Activated naive CD8-positive, alpha-beta T cell treated with anti-CD3 and anti-CD28 coated beads, Interleukin-2, amount 50 U/mL, for 16 hours (primary cell): ENCODE data around the gene DDX43.
"Not testable (repeated sequence)": the region's sequence is repeated elsewhere in the genome, so short reads cannot be mapped to it uniquely, and the experiment has no call there.

ENCODE experiments used
- DNase-seq: peaks from one replicate; pipeline ENCODE4 v3.0.0-alpha.2; 2020; ENCODE audit warnings: low read depth, low spot score

The DDX43 gene

GRCh38 chr6:73388800-73389512 is 5.7 kb upstream of the DDX43 start:
- no peak for DNase-seq

GRCh38 chr6:73389854-73390253 is 4.8 kb upstream of the DDX43 start:
- DNase-seq = no peak

DNA sequence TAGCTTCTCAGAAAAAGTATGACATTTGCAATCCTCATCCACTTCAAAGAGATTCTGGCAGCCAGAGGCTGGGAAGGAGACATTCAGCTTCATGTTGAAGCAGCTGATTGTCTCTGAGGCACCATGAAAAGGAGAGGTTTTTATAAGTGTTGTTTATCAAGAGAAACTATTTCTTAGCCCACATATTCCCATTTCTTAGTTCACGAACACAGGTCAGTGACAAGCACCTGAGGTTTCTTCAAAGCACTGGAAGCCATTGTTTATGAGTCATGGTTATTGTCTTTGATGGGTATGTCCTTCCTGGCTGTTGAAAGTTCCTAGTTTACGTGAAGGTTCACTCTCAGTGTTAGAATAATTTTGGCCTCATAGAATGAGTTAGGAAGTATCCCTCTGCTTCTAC is 3.0 kb upstream of the DDX43 start:
- no peak for DNase-seq

DNA sequence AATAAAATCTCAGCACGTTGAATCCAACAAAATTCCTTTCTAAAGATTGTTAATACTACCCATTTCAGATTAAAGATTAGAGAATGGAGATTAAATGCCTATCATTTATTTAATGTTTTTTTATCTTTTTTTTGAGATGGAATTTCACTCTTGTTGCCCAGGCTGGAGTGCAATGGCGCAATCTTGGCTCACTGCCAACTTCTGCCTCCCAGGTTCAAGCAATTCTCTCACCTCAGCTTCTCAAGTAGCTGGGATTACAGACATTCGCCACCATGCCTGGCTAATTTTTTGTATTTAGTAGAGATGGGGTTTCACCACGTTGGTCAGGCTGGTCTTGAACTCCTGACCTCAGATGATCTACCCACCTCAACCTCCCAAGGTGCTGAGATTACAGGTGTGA is 2.4 kb upstream of the DDX43 start:
- DNase-seq = not testable (repeated sequence)

DNA sequence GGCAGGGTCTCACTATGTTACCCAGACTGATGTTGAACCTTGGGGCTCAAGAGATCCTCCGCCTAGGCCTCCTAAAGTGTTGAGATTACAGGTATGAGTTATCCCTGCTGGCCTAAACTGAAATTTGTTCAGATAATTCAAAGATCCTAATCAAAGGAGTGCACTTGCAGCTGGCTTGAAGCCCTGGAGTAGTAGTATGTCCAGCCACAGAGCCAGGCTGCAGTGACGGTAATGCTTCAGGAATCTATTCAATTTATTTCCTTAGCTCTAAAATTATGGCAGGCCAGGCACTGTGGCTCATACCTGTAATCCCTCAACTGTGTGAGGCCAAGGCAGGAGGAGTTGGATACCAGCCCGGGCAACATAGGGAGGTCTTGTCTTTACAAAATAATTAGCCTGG is 1.4 kb upstream of the DDX43 start:
- DNase-seq = no peak

- no peak for DNase-seq
Observed at GRCh38 chr6:73395875-73396274, 1.2 kb downstream of the DDX43 start.

DNA sequence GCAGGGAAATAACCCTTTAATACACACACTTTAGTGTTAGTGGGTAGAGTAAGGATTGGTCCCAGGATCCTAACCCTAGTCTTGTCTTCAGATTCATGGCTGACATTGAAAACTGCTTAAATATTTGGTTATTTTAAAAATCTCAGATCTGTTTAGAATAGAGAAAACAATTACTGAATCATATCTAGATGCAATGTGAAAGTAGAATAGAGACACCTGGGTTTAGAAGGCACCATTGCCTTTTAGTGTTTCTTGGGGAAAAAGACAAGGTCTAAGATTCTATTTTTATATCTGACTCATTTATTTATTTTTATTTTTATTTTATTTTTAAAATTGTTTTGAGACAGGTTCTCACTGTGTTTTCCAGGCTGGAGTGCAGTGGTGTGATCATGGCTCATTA is 6.0 kb downstream of the DDX43 start:
- no peak for DNase-seq

DNA sequence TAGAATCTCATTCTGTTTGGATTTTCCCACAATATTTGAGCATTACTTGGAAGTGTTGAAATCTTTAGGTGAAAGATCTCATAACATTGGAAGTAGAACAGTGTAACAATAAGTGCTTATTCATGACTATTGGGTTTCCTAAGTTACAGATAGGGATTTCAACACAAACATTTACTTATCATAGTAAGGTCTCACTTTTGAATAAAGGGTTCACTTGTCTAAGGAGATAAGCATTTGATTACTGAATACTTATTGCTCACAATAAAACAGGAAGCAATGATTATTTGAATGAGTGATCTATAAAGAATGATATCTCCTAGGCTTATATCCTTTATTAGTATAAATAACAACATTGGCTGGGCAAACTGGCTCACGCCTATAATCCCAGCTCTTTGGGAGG is 14.8 kb downstream of the DDX43 start:
- no peak for DNase-seq

DNA sequence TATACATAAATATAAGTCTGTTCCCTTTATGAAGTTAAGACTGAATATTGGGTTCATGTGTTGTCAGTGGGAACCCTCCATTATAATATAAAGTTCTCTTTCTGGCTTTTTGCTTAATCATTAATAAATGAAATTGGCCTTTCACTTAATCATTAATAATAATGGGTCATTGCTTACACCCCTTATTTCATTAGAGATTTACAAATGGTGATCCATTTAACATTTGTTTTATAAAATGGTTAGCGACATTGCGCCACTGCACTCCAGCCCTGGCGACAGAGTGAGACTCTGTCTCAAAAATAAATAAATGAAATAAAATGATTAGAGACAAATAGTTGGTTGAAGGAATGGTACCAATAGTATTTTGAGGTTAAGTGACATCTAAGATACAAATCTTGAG is 18.5 kb downstream of the DDX43 start:
- DNase-seq = no peak

DNA sequence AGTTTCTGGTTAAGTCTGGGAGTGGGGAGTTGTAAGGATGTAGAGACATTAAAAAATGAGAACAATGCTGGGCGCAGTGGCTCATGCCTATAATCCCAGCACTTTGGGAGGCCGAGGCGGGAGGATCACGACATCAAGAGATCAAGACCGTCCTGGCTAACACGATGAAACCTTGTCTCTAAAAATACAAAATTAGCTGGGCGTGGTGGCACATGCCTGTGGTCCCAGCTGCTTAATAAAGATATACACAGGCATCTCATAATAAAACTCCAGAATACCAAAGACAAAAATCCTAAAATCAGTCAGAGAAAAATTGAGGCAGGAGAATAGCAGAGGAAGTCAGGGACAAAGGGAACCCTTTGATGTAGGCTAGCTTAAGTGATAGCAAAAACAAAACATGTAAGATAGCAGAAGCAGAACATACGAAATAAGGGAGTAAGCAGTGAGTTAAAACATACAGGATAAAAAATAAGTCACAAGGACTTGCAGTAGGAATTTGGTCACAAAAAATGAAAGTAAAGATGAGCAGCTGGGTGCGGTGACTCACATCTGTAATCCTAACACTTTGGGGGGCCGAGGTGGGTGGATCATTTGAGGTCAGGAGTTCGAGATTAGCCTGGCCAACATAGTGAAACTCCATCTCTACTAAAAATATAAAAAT is 23.6 kb downstream of the DDX43 start:
- DNase-seq = no peak

DNA sequence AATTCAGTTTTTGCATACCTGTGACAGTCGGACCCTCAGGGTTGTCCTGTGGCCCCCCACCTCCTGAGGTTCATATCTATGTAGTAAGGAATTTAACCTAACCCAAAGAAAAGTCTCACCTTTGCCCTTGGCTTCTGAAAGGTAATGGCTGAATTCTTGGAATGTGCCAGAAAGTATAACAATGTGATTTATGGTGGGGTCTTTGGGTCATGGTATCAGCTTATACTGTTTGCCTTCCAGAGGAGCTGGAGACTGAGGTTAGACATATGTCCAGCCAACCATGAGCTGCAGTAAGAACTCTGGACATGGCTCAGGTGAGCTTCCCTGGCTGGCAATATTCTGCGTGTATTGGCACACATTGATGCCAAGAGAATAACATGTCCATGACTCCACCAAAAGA is 26.9 kb downstream of the DDX43 start:
- no peak for DNase-seq

- DNase-seq = no peak
Observed at GRCh38 chr6:73435236-73435635, 40.6 kb downstream of the DDX43 start.

GRCh38 chr6:73443555-73443954 is 48.9 kb downstream of the DDX43 start:
- no peak for DNase-seq

GRCh38 chr6:73451223-73452106 is 56.8 kb downstream of the DDX43 start:
- DNase-seq = peak; percentile 1

DNA sequence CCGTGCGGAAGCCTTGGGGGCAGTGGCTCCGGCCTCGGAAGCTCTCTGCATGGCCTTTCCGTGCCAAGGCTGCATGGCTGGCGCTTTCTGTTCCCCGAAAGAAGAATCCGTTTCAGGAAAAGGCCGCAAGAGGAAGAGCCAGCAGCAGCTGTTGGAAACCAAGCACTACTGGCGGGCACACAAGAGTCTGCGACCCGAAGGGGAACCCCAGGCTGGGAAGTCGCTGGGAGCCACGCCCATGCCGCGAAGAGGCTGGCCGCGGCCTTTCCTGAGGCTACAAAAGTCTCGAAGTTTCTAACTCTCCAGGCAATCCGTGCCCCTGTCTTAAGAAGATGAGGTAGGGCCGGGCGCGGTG is 57.5 kb downstream of the DDX43 start, which contains the start of gene CGAS:
Gene CGAS (minus strand): TSS at position 191 of the 355 bp plus-strand sequence. CDS start 116 bp downstream, at position 75.
- DNase-seq = peak; percentile 43

DNA sequence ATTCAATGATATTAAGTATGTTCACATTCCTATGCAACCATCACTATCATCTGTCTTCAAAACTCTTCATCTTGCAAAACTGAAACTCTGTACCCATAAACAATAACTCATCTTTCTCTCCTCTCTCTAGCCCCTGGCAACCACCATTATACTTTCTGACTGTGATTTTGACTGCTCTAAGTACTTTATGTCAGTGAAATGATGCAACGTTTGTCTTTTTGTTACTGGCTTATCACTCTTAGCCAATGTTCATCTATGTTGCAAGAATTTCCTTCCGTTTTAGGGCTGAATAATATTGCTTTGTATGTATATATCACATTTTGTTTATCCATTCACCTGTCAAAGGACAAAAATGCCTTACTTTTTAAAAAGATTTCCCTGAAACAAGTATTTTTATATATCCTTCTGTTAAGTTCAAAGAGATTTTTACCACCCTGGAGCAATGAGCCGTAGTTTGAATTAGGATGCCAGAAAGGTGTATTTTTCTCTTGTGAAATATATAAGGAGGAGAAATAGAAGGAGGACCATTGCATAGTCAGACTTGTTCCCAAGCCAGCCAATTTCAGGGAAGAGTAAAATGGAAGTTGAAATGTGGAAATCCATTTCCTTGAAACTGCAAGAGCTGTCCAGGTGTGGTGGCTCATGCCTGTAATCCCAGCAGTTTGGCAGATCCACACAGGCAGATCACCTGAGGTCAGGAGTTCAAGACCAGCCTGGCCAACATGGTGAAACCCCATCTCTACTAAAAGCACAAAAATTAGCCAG is 61.4 kb downstream of the DDX43 start:
- no peak for DNase-seq

DNA sequence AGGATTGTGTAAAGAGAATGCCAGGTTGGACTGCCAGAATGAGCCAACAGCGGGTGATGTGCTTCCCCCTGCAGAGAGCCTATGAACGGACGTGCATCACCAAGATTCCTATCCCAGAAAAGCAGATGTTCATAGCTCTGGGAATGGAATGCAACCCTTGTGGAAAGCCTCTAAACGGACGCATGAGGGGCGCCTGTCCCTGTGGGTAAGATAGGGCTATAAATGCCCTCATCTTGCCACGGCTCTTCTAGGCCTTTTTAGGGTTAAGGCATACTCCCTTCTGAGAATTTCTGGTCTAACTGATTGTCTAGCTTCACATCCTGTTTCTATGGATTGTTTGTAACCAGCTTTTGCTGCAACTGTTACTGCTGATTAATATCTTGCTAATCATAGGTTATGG is 64.8 kb downstream of the DDX43 start:
- not testable (repeated sequence) for DNase-seq

DNA sequence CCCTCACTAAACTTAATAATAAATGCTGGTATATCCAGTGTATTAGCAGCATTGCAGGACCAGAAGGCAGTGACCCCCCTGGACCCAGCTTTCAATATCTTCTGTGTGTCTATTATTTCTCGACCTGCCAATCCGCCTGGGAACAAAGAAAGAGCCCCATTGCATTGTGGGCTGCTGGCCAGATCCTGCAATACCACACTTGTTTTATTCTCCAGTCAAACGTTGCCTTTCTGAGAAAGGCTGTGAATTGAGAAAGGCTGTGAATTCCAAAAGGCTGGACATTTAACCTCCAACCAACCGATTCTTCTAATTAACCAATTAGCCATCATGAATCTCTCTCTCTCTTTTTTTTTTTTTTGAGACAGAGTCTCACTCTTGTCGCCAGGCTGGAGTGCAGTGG is 65.4 kb downstream of the DDX43 start:
- no peak for DNase-seq

DNA sequence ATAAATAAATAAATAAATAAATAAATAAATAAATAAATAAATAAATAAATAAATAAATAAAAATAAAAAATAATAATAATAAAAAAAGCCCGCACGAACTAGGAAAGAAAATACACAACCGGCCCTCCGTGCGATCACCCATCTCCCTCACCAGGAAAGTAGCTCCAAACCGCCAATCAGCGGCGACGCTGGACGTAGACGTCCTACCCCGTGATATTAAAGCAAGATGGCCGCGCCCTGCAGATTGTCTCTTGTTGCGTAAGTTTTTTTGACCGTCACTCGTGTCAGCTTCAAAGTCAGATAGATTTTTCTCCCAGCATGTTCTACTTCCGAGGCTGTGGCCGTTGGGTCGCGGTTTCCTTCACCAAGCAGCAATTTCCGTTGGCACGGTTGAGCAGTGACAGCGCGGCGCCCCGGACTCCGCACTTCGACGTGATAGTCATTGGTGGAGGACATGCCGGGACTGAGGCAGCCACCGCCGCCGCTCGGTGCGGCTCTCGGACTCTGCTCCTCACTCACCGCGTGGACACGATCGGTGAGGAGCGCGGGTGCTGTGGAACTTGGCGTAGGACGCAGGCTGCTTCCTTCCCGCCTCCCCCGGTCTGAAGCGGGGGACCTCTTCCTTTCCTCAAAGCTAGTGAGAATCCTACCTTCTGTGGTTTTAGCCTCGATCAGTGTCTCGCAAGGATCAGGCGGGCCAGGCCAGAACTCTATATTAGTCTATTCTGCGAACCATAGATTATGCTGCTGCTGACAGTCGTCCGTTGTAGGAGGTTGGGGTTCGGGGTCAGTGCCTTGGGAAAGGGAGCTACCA is 67.1 kb downstream of the DDX43 start, which contains the start of gene MTO1:
Gene MTO1 (plus strand): TSS at position 201 of the 814 bp plus-strand sequence. CDS start 118 bp downstream, at position 319.
- DNase-seq = peak; percentile 60
